ENCODE measurements around the gene SNX9. TPM values are rescaled to one million over a fixed set of nuclear protein-coding genes. Genes with fewer than 3 reads are reported as not detected.
"Not testable (repeated sequence)": the region's sequence is repeated elsewhere in the genome, so short reads cannot be mapped to it uniquely, and the experiment has no call there.

SNX9 gene
- polyA plus RNA-seq, 2 of the 4 experiments (the other 2 are of a cell fraction), result 13.9 to 29.8 TPM

GRCh38 chr6:157853902-157854502 lies 31.0 kb downstream of the SNX9 start:
- peaks cover 6% of the 10 kb centered on the region; the same call in 1 of the 3 replicates for H3K9me3 ChIP-seq
- ChIA-PET POLR2A (no interaction called here), CTCF (no interaction called here)
- no peak overlapping the region for H3K4me3 ChIP-seq
- no peak for DNase-seq (ENCODE audit: low read depth in 1 of 2, low spot score in 1 of 2)
- H3K27ac ChIP-seq, result no peak overlapping the region
- ATAC-seq, result no peak
- H3K4me1 ChIP-seq, result no peaks in the 10 kb centered on the region
- FAIRE-seq, result no peak
- no peak overlapping the region for H3K4me2 ChIP-seq
- TF ChIP-seq TFCP2L1 (CRISPR knock-in tag; IDR thresholded peaks at IDR 0.05) (no peak), USF2 (IDR thresholded peaks at IDR 0.05) (no peak), PHF8 (IDR thresholded peaks at IDR 0.05; ENCODE audit: borderline replicate concordance, low read depth) (no peak), HDAC2 (IDR thresholded peaks at IDR 0.05) (no peak), JUNB (IDR thresholded peaks at IDR 0.05) (no peak), MAFK (IDR thresholded peaks at IDR 0.05; ENCODE audit: partially characterized antibody) (no peak), SMC3 (IDR thresholded peaks at IDR 0.05) (no peak), HOXB13 (CRISPR knock-in tag; IDR thresholded peaks at IDR 0.05; ENCODE audit: low read depth) (no peak), ZNF302 (CRISPR knock-in tag; IDR thresholded peaks at IDR 0.05) (no peak), HOXB5 (CRISPR knock-in tag; IDR thresholded peaks at IDR 0.05) (no peak), NFE2L2 (conservative IDR thresholded peaks at IDR 0.05; ENCODE audit: low read length) (no peak)
- TF ChIP-seq, protein P1, sequence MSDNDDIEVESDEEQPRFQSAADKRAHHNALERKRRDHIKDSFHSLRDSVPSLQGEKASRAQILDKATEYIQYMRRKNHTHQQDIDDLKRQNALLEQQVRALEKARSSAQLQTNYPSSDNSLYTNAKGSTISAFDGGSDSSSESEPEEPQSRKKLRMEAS (IDR thresholded peaks at IDR 0.05), result no peak
- TF ChIP-seq, protein P2, sequence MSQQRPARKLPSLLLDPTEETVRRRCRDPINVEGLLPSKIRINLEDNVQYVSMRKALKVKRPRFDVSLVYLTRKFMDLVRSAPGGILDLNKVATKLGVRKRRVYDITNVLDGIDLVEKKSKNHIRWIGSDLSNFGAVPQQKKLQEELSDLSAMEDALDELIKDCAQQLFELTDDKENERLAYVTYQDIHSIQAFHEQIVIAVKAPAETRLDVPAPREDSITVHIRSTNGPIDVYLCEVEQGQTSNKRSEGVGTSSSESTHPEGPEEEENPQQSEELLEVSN (IDR thresholded peaks at IDR 0.05; ENCODE audit: borderline replicate concordance, low read depth), result no peak
- 95% methylated on average over 1 of the region's 1 CpG for WGBS (ENCODE audit: missing lambda C conversion rate)

DNA sequence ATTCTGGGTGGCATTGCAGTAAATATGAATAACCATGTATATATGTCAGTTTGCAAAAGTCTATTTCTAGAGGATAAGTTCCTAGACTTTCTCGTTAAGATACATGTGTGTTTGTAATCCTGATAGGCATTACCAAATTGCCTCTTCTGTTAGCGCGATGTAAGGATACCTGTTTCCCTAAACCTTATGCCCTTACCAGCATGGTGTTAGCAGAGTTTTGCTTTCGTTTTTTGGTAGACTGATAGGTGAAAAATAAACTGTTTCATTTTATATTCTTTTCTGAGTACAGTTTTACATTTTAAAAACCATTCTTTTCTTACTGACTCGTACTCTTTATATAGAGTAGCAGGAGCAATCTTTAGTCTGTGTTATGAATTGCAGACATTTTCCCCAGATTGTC lies 32.3 kb downstream of the SNX9 start:
- Histone ChIP-seq H3K4me1 (peaks cover 10% of the 10 kb centered on the region), H3K4me3 (no peak overlapping the region), H3K4me2 (no peak overlapping the region), H3K9me3 (peaks cover 6% of the 10 kb centered on the region; the same call in 1 of the 3 replicates), H3K27ac (no peak overlapping the region)
- FAIRE-seq, result no peak
- ATAC-seq, result no peak
- CTCF ChIA-PET, result no interaction called here
- WGBS (ENCODE audit: missing lambda C conversion rate), result 91% methylated on average over 5 of the region's 5 CpGs
- POLR2A ChIA-PET, result no interaction called here
- TF ChIP-seq, protein P3, sequence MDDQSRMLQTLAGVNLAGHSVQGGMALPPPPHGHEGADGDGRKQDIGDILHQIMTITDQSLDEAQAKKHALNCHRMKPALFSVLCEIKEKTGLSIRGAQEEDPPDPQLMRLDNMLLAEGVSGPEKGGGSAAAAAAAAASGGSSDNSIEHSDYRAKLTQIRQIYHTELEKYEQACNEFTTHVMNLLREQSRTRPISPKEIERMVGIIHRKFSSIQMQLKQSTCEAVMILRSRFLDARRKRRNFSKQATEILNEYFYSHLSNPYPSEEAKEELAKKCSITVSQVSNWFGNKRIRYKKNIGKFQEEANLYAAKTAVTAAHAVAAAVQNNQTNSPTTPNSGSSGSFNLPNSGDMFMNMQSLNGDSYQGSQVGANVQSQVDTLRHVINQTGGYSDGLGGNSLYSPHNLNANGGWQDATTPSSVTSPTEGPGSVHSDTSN (IDR thresholded peaks at IDR 0.05), result no peak
- no peak for TF ChIP-seq MAZ (IDR thresholded peaks at IDR 0.05; ENCODE audit: borderline replicate concordance, low read depth, low read length)
- no peak for TF ChIP-seq ZC3H11A (IDR thresholded peaks at IDR 0.05)
- TF ChIP-seq CBX2 (IDR thresholded peaks at IDR 0.05; ENCODE audit: borderline replicate concordance, low read depth), result no peak
- TF ChIP-seq HOXB5 (CRISPR knock-in tag; IDR thresholded peaks at IDR 0.05), result no peak
- no peak for TF ChIP-seq NPAS2 (CRISPR knock-in tag; IDR thresholded peaks at IDR 0.05; ENCODE audit: borderline replicate concordance)
- TF ChIP-seq CHD2 (IDR thresholded peaks at IDR 0.05; ENCODE audit: low read length, partially characterized antibody), result no peak
- TF ChIP-seq JUNB (IDR thresholded peaks at IDR 0.05), result no peak
- TF ChIP-seq MAFK (IDR thresholded peaks at IDR 0.05; ENCODE audit: partially characterized antibody), result no peak
- TF ChIP-seq NFE2L2 (conservative IDR thresholded peaks at IDR 0.05; ENCODE audit: low read length), result no peak
- TF ChIP-seq HEYL (CRISPR knock-in tag; IDR thresholded peaks at IDR 0.05), result no peak
- TF ChIP-seq PHF8 (IDR thresholded peaks at IDR 0.05; ENCODE audit: borderline replicate concordance, low read depth), result no peak
- no peak for TF ChIP-seq CHD4 (IDR thresholded peaks at IDR 0.05; ENCODE audit: borderline replicate concordance)
- TF ChIP-seq TFCP2L1 (CRISPR knock-in tag; IDR thresholded peaks at IDR 0.05), result no peak
- TF ChIP-seq, protein P4, sequence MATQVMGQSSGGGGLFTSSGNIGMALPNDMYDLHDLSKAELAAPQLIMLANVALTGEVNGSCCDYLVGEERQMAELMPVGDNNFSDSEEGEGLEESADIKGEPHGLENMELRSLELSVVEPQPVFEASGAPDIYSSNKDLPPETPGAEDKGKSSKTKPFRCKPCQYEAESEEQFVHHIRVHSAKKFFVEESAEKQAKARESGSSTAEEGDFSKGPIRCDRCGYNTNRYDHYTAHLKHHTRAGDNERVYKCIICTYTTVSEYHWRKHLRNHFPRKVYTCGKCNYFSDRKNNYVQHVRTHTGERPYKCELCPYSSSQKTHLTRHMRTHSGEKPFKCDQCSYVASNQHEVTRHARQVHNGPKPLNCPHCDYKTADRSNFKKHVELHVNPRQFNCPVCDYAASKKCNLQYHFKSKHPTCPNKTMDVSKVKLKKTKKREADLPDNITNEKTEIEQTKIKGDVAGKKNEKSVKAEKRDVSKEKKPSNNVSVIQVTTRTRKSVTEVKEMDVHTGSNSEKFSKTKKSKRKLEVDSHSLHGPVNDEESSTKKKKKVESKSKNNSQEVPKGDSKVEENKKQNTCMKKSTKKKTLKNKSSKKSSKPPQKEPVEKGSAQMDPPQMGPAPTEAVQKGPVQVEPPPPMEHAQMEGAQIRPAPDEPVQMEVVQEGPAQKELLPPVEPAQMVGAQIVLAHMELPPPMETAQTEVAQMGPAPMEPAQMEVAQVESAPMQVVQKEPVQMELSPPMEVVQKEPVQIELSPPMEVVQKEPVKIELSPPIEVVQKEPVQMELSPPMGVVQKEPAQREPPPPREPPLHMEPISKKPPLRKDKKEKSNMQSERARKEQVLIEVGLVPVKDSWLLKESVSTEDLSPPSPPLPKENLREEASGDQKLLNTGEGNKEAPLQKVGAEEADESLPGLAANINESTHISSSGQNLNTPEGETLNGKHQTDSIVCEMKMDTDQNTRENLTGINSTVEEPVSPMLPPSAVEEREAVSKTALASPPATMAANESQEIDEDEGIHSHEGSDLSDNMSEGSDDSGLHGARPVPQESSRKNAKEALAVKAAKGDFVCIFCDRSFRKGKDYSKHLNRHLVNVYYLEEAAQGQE (IDR thresholded peaks at IDR 0.05), result no peak
- TF ChIP-seq ZSCAN20 (CRISPR knock-in tag; IDR thresholded peaks at IDR 0.05), result no peak
- no peak for DNase-seq (ENCODE audit: low read depth in 1 of 2, low spot score in 1 of 2)

DNA sequence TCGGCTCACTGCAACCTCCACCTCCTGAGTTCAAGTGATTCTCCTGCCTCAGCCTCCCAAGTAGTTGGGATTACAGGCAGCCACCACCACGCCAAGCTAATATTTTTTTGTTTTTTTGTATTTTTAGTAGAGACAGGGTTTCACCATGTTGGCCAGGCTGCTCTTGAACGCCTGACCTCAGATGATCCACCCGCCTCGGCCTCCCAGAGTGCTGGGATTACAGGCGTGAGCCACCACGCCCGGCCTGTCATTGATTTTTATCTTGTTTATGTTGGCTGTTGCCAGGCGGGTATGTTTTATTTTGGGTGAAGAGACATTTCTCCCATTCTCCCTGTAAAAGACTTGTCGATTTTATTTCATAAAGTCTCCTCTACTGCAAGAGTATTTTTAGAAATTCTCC lies 32.8 kb downstream of the SNX9 start:
- H3K4me2 ChIP-seq; H3K9me3 ChIP-seq; CTCF ChIA-PET; H3K27ac ChIP-seq; POLR2A ChIA-PET; FAIRE-seq; ATAC-seq; DNase-seq (ENCODE audit: low read depth in 1 of 2, low spot score in 1 of 2); H3K4me3 ChIP-seq: not testable (repeated sequence)
- peaks cover 15% of the 10 kb centered on the region for H3K4me1 ChIP-seq
- 75% methylated on average over 10 of the region's 10 CpGs for WGBS (ENCODE audit: missing lambda C conversion rate)

- DNase-seq (ENCODE audit: low read depth in 1 of 2, low spot score in 1 of 2); CTCF ChIA-PET; H3K4me3 ChIP-seq; ATAC-seq; H3K4me2 ChIP-seq; FAIRE-seq; POLR2A ChIA-PET; H3K9me3 ChIP-seq; H3K27ac ChIP-seq: not testable (repeated sequence)
- H3K4me1 ChIP-seq, result peaks cover 33% of the 10 kb centered on the region
- WGBS (ENCODE audit: missing lambda C conversion rate), result 92% methylated on average over 1 of the region's 1 CpG
Observed at GRCh38 chr6:157858664-157859063, 35.6 kb downstream of the SNX9 start.

Data from A549 (cell line).